ENCODE results near the gene STIP1. TPM values are rescaled to one million over a fixed set of nuclear protein-coding genes. Genes with fewer than 3 reads are reported as not detected.

The STIP1 gene
- total and polyA plus RNA-seq, 9 of the 15 experiments (the other 6 are each of a cell fraction or from before 2014, with no cell fraction given): 58.1 to 465 (median 346) TPM

GRCh38 chr11:64230171-64230984 lies 44.4 kb downstream of the STIP1 start, which contains the start of gene DNAJC4 (continued):
- no peak for TF ChIP-seq ZBTB8A (IDR thresholded peaks at IDR 0.05; ENCODE audit: partially characterized antibody)
- peak in 1 of 2 experiments; percentile 32; a peak in 1 of 4 replicates for TF ChIP-seq FOXK2 (conservative IDR thresholded peaks at IDR 0.05 in 1 of 2, IDR thresholded peaks at IDR 0.05 in 1 of 2; ENCODE audit: low read depth in 2 of 2)
- TF ChIP-seq, protein P1, sequence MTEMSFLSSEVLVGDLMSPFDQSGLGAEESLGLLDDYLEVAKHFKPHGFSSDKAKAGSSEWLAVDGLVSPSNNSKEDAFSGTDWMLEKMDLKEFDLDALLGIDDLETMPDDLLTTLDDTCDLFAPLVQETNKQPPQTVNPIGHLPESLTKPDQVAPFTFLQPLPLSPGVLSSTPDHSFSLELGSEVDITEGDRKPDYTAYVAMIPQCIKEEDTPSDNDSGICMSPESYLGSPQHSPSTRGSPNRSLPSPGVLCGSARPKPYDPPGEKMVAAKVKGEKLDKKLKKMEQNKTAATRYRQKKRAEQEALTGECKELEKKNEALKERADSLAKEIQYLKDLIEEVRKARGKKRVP (CRISPR knock-in tag; IDR thresholded peaks at IDR 0.05): no peak
- 0 out of 2 replicates have a peak, but pooled peaks have one; percentile 44 for TF ChIP-seq SMAD4 (CRISPR knock-in tag; conservative IDR thresholded peaks at IDR 0.05)
- TF ChIP-seq, protein P2, sequence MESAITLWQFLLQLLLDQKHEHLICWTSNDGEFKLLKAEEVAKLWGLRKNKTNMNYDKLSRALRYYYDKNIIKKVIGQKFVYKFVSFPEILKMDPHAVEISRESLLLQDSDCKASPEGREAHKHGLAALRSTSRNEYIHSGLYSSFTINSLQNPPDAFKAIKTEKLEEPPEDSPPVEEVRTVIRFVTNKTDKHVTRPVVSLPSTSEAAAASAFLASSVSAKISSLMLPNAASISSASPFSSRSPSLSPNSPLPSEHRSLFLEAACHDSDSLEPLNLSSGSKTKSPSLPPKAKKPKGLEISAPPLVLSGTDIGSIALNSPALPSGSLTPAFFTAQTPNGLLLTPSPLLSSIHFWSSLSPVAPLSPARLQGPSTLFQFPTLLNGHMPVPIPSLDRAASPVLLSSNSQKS (CRISPR knock-in tag; IDR thresholded peaks at IDR 0.05): no peak
- TF ChIP-seq ZBTB12 (CRISPR knock-in tag; IDR thresholded peaks at IDR 0.05): no peak
- no peak for TF ChIP-seq BRD9 (IDR thresholded peaks at IDR 0.05; ENCODE audit: low read depth, partially characterized antibody)
- no peak for TF ChIP-seq ELF4 (CRISPR knock-in tag; IDR thresholded peaks at IDR 0.05)
- TF ChIP-seq, protein P3, sequence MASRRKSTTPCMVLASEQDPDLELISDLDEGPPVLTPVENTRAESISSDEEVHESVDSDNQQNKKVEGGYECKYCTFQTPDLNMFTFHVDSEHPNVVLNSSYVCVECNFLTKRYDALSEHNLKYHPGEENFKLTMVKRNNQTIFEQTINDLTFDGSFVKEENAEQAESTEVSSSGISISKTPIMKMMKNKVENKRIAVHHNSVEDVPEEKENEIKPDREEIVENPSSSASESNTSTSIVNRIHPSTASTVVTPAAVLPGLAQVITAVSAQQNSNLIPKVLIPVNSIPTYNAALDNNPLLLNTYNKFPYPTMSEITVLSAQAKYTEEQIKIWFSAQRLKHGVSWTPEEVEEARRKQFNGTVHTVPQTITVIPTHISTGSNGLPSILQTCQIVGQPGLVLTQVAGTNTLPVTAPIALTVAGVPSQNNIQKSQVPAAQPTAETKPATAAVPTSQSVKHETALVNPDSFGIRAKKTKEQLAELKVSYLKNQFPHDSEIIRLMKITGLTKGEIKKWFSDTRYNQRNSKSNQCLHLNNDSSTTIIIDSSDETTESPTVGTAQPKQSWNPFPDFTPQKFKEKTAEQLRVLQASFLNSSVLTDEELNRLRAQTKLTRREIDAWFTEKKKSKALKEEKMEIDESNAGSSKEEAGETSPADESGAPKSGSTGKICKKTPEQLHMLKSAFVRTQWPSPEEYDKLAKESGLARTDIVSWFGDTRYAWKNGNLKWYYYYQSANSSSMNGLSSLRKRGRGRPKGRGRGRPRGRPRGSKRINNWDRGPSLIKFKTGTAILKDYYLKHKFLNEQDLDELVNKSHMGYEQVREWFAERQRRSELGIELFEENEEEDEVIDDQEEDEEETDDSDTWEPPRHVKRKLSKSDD (conservative IDR thresholded peaks at IDR 0.05; ENCODE audit: low read length): no peak
- TF ChIP-seq RB1 (IDR thresholded peaks at IDR 0.05; ENCODE audit: low read depth): peak; percentile 46
- TF ChIP-seq TSC22D4 (tag; IDR thresholded peaks at IDR 0.05): no peak
- peak; percentile 74; the same call in 1 of the 2 replicates for TF ChIP-seq ZNF232 (CRISPR knock-in tag; IDR thresholded peaks at IDR 0.05)
- no peak for TF ChIP-seq U2AF1 (optimal IDR thresholded peaks at IDR 0.05; ENCODE audit: low read depth, low read length)
- 0 out of 2 replicates have a peak, but pooled peaks have one; percentile 46 for TF ChIP-seq KLF13 (tag; IDR thresholded peaks at IDR 0.05; ENCODE audit: borderline replicate concordance, low read depth)
- peak; percentile 33 for TF ChIP-seq HNRNPLL (IDR thresholded peaks at IDR 0.05; ENCODE audit: low read depth, low read length, poor library complexity, severe bottlenecking)
- TF ChIP-seq, protein P4, sequence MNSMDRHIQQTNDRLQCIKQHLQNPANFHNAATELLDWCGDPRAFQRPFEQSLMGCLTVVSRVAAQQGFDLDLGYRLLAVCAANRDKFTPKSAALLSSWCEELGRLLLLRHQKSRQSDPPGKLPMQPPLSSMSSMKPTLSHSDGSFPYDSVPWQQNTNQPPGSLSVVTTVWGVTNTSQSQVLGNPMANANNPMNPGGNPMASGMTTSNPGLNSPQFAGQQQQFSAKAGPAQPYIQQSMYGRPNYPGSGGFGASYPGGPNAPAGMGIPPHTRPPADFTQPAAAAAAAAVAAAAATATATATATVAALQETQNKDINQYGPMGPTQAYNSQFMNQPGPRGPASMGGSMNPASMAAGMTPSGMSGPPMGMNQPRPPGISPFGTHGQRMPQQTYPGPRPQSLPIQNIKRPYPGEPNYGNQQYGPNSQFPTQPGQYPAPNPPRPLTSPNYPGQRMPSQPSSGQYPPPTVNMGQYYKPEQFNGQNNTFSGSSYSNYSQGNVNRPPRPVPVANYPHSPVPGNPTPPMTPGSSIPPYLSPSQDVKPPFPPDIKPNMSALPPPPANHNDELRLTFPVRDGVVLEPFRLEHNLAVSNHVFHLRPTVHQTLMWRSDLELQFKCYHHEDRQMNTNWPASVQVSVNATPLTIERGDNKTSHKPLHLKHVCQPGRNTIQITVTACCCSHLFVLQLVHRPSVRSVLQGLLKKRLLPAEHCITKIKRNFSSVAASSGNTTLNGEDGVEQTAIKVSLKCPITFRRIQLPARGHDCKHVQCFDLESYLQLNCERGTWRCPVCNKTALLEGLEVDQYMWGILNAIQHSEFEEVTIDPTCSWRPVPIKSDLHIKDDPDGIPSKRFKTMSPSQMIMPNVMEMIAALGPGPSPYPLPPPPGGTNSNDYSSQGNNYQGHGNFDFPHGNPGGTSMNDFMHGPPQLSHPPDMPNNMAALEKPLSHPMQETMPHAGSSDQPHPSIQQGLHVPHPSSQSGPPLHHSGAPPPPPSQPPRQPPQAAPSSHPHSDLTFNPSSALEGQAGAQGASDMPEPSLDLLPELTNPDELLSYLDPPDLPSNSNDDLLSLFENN (IDR thresholded peaks at IDR 0.05; ENCODE audit: low read depth in 2 of 2, low read length in 2 of 2): no peak
- peak; percentile 20; the same call in 1 of the 2 replicates for TF ChIP-seq ZNF274 (IDR thresholded peaks at IDR 0.05; ENCODE audit: borderline replicate concordance, low read depth, low read length)
